Measurements from ENCODE around the gene RNF223.

Gene RNF223

GRCh38 chr1:1054099-1054700, 19.9 kb downstream of the RNF223 start:
- H3K36me3 ChIP-seq (ENCODE audit: control insufficient read depth, insufficient read depth, low read length), result peaks cover 6% of the 10 kb centered on the region

GRCh38 chr1:1053682-1054081, 20.4 kb downstream of the RNF223 start:
- H3K27ac ChIP-seq (ENCODE audit: low read depth, low read length), result no peak overlapping the region
- H3K36me3 ChIP-seq (ENCODE audit: control insufficient read depth, insufficient read depth, low read length), result peaks cover 6% of the 10 kb centered on the region
- no peaks in the 10 kb centered on the region for H3K4me1 ChIP-seq (ENCODE audit: control insufficient read depth, insufficient read depth, low read length)
- H3K4me3 ChIP-seq (ENCODE audit: low read length), result no peak overlapping the region
- H3K9ac ChIP-seq (ENCODE audit: low read length), result no peak overlapping the region
- peaks cover 6% of the 10 kb centered on the region for H3K27me3 ChIP-seq (ENCODE audit: control insufficient read depth, insufficient read depth, low read length)

More at GRCh38 chr1:1054099-1054700, 19.9 kb downstream of the RNF223 start:
- H3K27ac ChIP-seq (ENCODE audit: low read depth, low read length), result no peak overlapping the region
- H3K9ac ChIP-seq (ENCODE audit: low read length), result no peak overlapping the region
- H3K27me3 ChIP-seq (ENCODE audit: control insufficient read depth, insufficient read depth, low read length), result peaks cover 10% of the 10 kb centered on the region
- H3K4me3 ChIP-seq (ENCODE audit: low read length), result no peak overlapping the region
- H3K4me1 ChIP-seq (ENCODE audit: control insufficient read depth, insufficient read depth, low read length), result no peaks in the 10 kb centered on the region

- Histone ChIP-seq H3K27ac (ENCODE audit: low read depth, low read length) (no peak overlapping the region), H3K36me3 (ENCODE audit: control insufficient read depth, insufficient read depth, low read length) (peaks cover 6% of the 10 kb centered on the region)
Observed at GRCh38 chr1:1053022-1053421, 21.1 kb downstream of the RNF223 start.

GRCh38 chr1:1052003-1052840, 21.9 kb downstream of the RNF223 start:
- no peak overlapping the region for H3K9ac ChIP-seq (ENCODE audit: low read length)
- H3K36me3 ChIP-seq (ENCODE audit: control insufficient read depth, insufficient read depth, low read length), result peaks cover 6% of the 10 kb centered on the region
- no peaks in the 10 kb centered on the region for H3K4me1 ChIP-seq (ENCODE audit: control insufficient read depth, insufficient read depth, low read length)
- no peak overlapping the region for H3K27ac ChIP-seq (ENCODE audit: low read depth, low read length)
- H3K27me3 ChIP-seq (ENCODE audit: control insufficient read depth, insufficient read depth, low read length), result no peaks in the 10 kb centered on the region
- no peak overlapping the region for H3K4me3 ChIP-seq (ENCODE audit: low read length)

More at GRCh38 chr1:1053022-1053421, 21.1 kb downstream of the RNF223 start:
- no peaks in the 10 kb centered on the region for H3K4me1 ChIP-seq (ENCODE audit: control insufficient read depth, insufficient read depth, low read length)
- H3K27me3 ChIP-seq (ENCODE audit: control insufficient read depth, insufficient read depth, low read length), result no peaks in the 10 kb centered on the region
- no peak overlapping the region for H3K9ac ChIP-seq (ENCODE audit: low read length)
- no peak overlapping the region for H3K4me3 ChIP-seq (ENCODE audit: low read length)

GRCh38 chr1:1051127-1051810, 22.8 kb downstream of the RNF223 start:
- peaks cover 6% of the 10 kb centered on the region for H3K36me3 ChIP-seq (ENCODE audit: control insufficient read depth, insufficient read depth, low read length)
- no peaks in the 10 kb centered on the region for H3K27me3 ChIP-seq (ENCODE audit: control insufficient read depth, insufficient read depth, low read length)
- no peak overlapping the region for H3K9ac ChIP-seq (ENCODE audit: low read length)
- no peaks in the 10 kb centered on the region for H3K4me1 ChIP-seq (ENCODE audit: control insufficient read depth, insufficient read depth, low read length)
- H3K4me3 ChIP-seq (ENCODE audit: low read length), result no peak overlapping the region
- H3K27ac ChIP-seq (ENCODE audit: low read depth, low read length), result no peak overlapping the region

- H3K27me3 ChIP-seq (ENCODE audit: control insufficient read depth, insufficient read depth, low read length), result no peaks in the 10 kb centered on the region
- H3K4me1 ChIP-seq (ENCODE audit: control insufficient read depth, insufficient read depth, low read length), result no peaks in the 10 kb centered on the region
- H3K9ac ChIP-seq (ENCODE audit: low read length), result no peak overlapping the region
- H3K36me3 ChIP-seq (ENCODE audit: control insufficient read depth, insufficient read depth, low read length), result peaks cover 6% of the 10 kb centered on the region
- no peak overlapping the region for H3K27ac ChIP-seq (ENCODE audit: low read depth, low read length)
- no peak overlapping the region for H3K4me3 ChIP-seq (ENCODE audit: low read length)
Observed at GRCh38 chr1:1050577-1051052, 23.5 kb downstream of the RNF223 start.

GRCh38 chr1:1049318-1050165, 24.6 kb downstream of the RNF223 start:
- Histone ChIP-seq H3K4me3 (ENCODE audit: low read length) (no peak overlapping the region), H3K4me1 (ENCODE audit: control insufficient read depth, insufficient read depth, low read length) (no peaks in the 10 kb centered on the region), H3K27me3 (ENCODE audit: control insufficient read depth, insufficient read depth, low read length) (no peaks in the 10 kb centered on the region)

GRCh38 chr1:1048765-1049164, 25.3 kb downstream of the RNF223 start:
- peaks cover 6% of the 10 kb centered on the region for H3K36me3 ChIP-seq (ENCODE audit: control insufficient read depth, insufficient read depth, low read length)
- H3K9ac ChIP-seq (ENCODE audit: low read length), result no peak overlapping the region
- no peaks in the 10 kb centered on the region for H3K27me3 ChIP-seq (ENCODE audit: control insufficient read depth, insufficient read depth, low read length)
- H3K4me3 ChIP-seq (ENCODE audit: low read length), result no peak overlapping the region
- H3K4me1 ChIP-seq (ENCODE audit: control insufficient read depth, insufficient read depth, low read length), result no peaks in the 10 kb centered on the region
- H3K27ac ChIP-seq (ENCODE audit: low read depth, low read length), result no peak overlapping the region

More at GRCh38 chr1:1049318-1050165, 24.6 kb downstream of the RNF223 start:
- Histone ChIP-seq H3K9ac (ENCODE audit: low read length) (no peak overlapping the region), H3K27ac (ENCODE audit: low read depth, low read length) (no peak overlapping the region), H3K36me3 (ENCODE audit: control insufficient read depth, insufficient read depth, low read length) (peaks cover 6% of the 10 kb centered on the region)

- no peaks in the 10 kb centered on the region for H3K4me1 ChIP-seq (ENCODE audit: control insufficient read depth, insufficient read depth, low read length)
- H3K36me3 ChIP-seq (ENCODE audit: control insufficient read depth, insufficient read depth, low read length), result peaks cover 3% of the 10 kb centered on the region
- no peaks in the 10 kb centered on the region for H3K27me3 ChIP-seq (ENCODE audit: control insufficient read depth, insufficient read depth, low read length)
- no peak overlapping the region for H3K27ac ChIP-seq (ENCODE audit: low read depth, low read length)
- H3K4me3 ChIP-seq (ENCODE audit: low read length), result no peak overlapping the region
- no peak overlapping the region for H3K9ac ChIP-seq (ENCODE audit: low read length)
Observed at GRCh38 chr1:1047963-1048362, 26.1 kb downstream of the RNF223 start.

- H3K36me3 ChIP-seq (ENCODE audit: control insufficient read depth, insufficient read depth, low read length), result no peaks in the 10 kb centered on the region
- no peaks in the 10 kb centered on the region for H3K27me3 ChIP-seq (ENCODE audit: control insufficient read depth, insufficient read depth, low read length)
- no peak overlapping the region for H3K27ac ChIP-seq (ENCODE audit: low read depth, low read length)
- H3K4me3 ChIP-seq (ENCODE audit: low read length), result no peak overlapping the region
- no peak overlapping the region for H3K9ac ChIP-seq (ENCODE audit: low read length)
- no peaks in the 10 kb centered on the region for H3K4me1 ChIP-seq (ENCODE audit: control insufficient read depth, insufficient read depth, low read length)
Observed at GRCh38 chr1:1047407-1047806, 26.7 kb downstream of the RNF223 start.

- H3K9ac ChIP-seq (ENCODE audit: low read length), result no peak overlapping the region
- no peaks in the 10 kb centered on the region for H3K27me3 ChIP-seq (ENCODE audit: control insufficient read depth, insufficient read depth, low read length)
- no peak overlapping the region for H3K4me3 ChIP-seq (ENCODE audit: low read length)
- H3K4me1 ChIP-seq (ENCODE audit: control insufficient read depth, insufficient read depth, low read length), result no peaks in the 10 kb centered on the region
- no peaks in the 10 kb centered on the region for H3K36me3 ChIP-seq (ENCODE audit: control insufficient read depth, insufficient read depth, low read length)
- H3K27ac ChIP-seq (ENCODE audit: low read depth, low read length), result no peak overlapping the region
Observed at GRCh38 chr1:1046767-1047166, 27.3 kb downstream of the RNF223 start.

- H3K4me3 ChIP-seq (ENCODE audit: low read length), result no peak overlapping the region
- H3K9ac ChIP-seq (ENCODE audit: low read length), result no peak overlapping the region
- H3K36me3 ChIP-seq (ENCODE audit: control insufficient read depth, insufficient read depth, low read length), result no peaks in the 10 kb centered on the region
- no peaks in the 10 kb centered on the region for H3K4me1 ChIP-seq (ENCODE audit: control insufficient read depth, insufficient read depth, low read length)
- no peak overlapping the region for H3K27ac ChIP-seq (ENCODE audit: low read depth, low read length)
- no peaks in the 10 kb centered on the region for H3K27me3 ChIP-seq (ENCODE audit: control insufficient read depth, insufficient read depth, low read length)
Observed at GRCh38 chr1:1046243-1046642, 27.9 kb downstream of the RNF223 start.

Measured in rectal smooth muscle tissue (tissue), 1 donor.